ENCODE results near the gene CDC42BPG. TPM values are rescaled to one million over a fixed set of nuclear protein-coding genes. Genes with fewer than 3 reads are reported as not detected.

Gene CDC42BPG
- total RNA-seq, 1 experiment from 2014 or later, result 30.1 TPM

DNA sequence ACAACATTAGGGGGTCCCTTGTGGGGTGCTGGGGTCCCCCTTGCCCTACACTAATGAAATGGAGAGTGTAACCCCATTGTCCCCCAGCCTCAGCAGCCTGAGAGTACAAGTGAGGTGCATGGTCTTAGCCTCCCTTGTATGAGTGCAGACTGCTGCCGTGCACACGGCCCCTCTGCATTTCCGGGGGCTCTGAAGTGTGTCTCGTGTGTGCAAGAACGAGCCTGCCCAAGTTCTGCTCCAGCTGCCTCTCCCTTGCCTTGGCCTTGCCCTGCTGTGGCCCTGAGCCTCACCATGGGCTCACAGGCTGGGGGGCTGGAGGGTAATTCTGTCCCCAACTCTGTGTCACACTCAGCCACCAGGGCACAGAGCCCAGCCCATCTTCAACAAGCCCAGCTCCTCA is 39.1 kb upstream of the CDC42BPG start (continued):
- TF ChIP-seq REST (IDR thresholded peaks at IDR 0.05; ENCODE audit: low read depth), result no peak

DNA sequence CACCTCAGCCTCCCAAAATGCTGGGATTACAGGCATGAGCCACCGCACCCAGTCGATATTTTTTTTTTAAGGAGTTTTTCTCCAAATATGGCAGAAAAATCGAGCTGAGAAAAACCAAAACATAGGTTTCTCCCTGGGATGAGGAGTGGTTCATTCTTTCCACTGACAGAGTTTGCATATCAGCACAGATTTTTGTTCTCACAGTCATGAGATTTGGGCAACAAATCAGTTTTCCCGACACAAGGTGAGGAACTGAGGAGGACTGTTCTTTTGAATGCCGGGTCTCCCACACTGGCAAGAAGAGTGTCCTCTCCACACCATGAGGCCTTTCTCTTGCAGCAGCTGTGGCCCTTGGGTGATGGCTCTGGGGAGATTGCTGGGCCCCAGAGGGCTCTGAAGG is 37.8 kb upstream of the CDC42BPG start:
- H3K4me3 ChIP-seq (replicated peaks in 1 of 2; ENCODE audit: low read depth in 1 of 2, low read length in 2 of 2), result no peak overlapping the region
- H3K9me2 ChIP-seq (ENCODE audit: insufficient read depth), result no peaks in the 10 kb centered on the region
- intact Hi-C loops (cut with micrococcal nuclease), result no loop called here
- no peak overlapping the region for H3K9ac ChIP-seq (ENCODE audit: low read length)
- no peak overlapping the region for H3K27ac ChIP-seq (ENCODE audit: low read depth, low read length)
- ATAC-seq (no peak), DNase-seq (ENCODE audit: low read depth, low spot score) (no peak)
- H4K20me1 ChIP-seq (ENCODE audit: insufficient read depth), result no peaks in the 10 kb centered on the region
- ChIA-PET POLR2A (no interaction called here), CTCF (no interaction called here), RAD21 (ENCODE audit: low non-redundant PET in 1 of 2, low total read pairs in 2 of 2, uncharacterized antibody in 2 of 2, unreplicated experiment in 2 of 2) (no interaction called here)
- no peak overlapping the region for H3K4me2 ChIP-seq (ENCODE audit: low read length)
- H3K4me1 ChIP-seq (ENCODE audit: control insufficient read depth in 1 of 2, insufficient read depth in 2 of 2, low read length in 2 of 2), result peaks cover 6 to 21% of the 10 kb centered on the region in 2 experiments; a peak in 3 of 4 replicates
- no peaks in the 10 kb centered on the region for H3K9me3 ChIP-seq (ENCODE audit: control insufficient read depth in 1 of 2, insufficient read depth in 1 of 2, low read depth in 1 of 2, low read length in 2 of 2)
- no peaks in the 10 kb centered on the region for H3K36me3 ChIP-seq (ENCODE audit: control insufficient read depth in 1 of 2, insufficient read depth in 2 of 2, low read length in 2 of 2)
- peaks cover 15% of the 10 kb centered on the region for H3K79me2 ChIP-seq (ENCODE audit: insufficient read depth, low read length)
- BruUV-seq (replicated peaks), result no TSS peak
- no peak overlapping the region for H2AFZ ChIP-seq (ENCODE audit: low read depth, low read length, poor library complexity, severe bottlenecking)
- H3K27me3 ChIP-seq (ENCODE audit: insufficient read depth, low read length), result no peaks in the 10 kb centered on the region
- no peak for TF ChIP-seq EZH2phosphoT487 (IDR thresholded peaks at IDR 0.05; ENCODE audit: borderline replicate concordance)
- no peak for TF ChIP-seq SP1 (IDR thresholded peaks at IDR 0.05; ENCODE audit: low read depth)
- TF ChIP-seq ZBTB33 (IDR thresholded peaks at IDR 0.05; ENCODE audit: extremely low read depth, insufficient replicate concordance, low read length), result no peak
- TF ChIP-seq ZFX (IDR thresholded peaks at IDR 0.05), result no peak
- TF ChIP-seq, protein P1, sequence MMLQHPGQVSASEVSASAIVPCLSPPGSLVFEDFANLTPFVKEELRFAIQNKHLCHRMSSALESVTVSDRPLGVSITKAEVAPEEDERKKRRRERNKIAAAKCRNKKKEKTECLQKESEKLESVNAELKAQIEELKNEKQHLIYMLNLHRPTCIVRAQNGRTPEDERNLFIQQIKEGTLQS (IDR thresholded peaks at IDR 0.05), result no peak
- TF ChIP-seq ZNF274 (IDR thresholded peaks at IDR 0.05; ENCODE audit: low read depth, low read length), result no peak
- no peak for TF ChIP-seq CEBPB (IDR thresholded peaks at IDR 0.05; ENCODE audit: low read depth)
- no peak for TF ChIP-seq CTCF (IDR thresholded peaks at IDR 0.05 in 2 of 3, conservative IDR thresholded peaks at IDR 0.05 in 1 of 3; ENCODE audit: borderline replicate concordance in 1 of 3, insufficient read depth in 1 of 3, low read depth in 2 of 3, low read length in 2 of 3)
- TF ChIP-seq SRF (IDR thresholded peaks at IDR 0.05; ENCODE audit: low read depth), result no peak
- TF ChIP-seq POLR2AphosphoS5 (IDR thresholded peaks at IDR 0.05; ENCODE audit: low read depth, low read length), result no peak
- TF ChIP-seq REST (IDR thresholded peaks at IDR 0.05; ENCODE audit: low read depth), result no peak
- no peak for TF ChIP-seq EZH2 (IDR thresholded peaks at IDR 0.05)
- TF ChIP-seq MAX (IDR thresholded peaks at IDR 0.05), result no peak
